Astrocyte (in vitro differentiated cells and primary cell): Measurements from ENCODE around the gene CELF4. TPM values are rescaled to one million over a fixed set of nuclear protein-coding genes. Genes with fewer than 3 reads are reported as not detected.

Experiments
- DNase-seq: peaks from one replicate; pipeline ENCODE4 v3.0.0-alpha.2; 2010; ENCODE audit warnings: low read depth
- FAIRE-seq: peaks from 2 replicates; lab custom pipeline; 2011; peaks lifted over from hg19 to GRCh38; lab: Jason Lieb, UNC
- H2AFZ ChIP-seq: 2 replicates; pipeline ENCODE4 v1.6.0; 2012; ENCODE audit warnings: low read depth, low read length, inconsistent platforms
- H3K27ac ChIP-seq: 2 replicates; pipeline ENCODE4 v1.5.1; 2011; ENCODE audit warnings: low read depth, low read length, inconsistent platforms
- H3K27me3 ChIP-seq: 2 replicates; pipeline ENCODE4 v1.6.0; 2011; ENCODE audit warnings: low read length, inconsistent platforms; ENCODE audit not compliant: insufficient read depth
- H3K36me3 ChIP-seq: 2 replicates; pipeline ENCODE4 v1.5.1; 2011; ENCODE audit warnings: low read length, inconsistent platforms; ENCODE audit not compliant: insufficient read depth
- H3K4me1 ChIP-seq: 2 replicates; pipeline ENCODE4 v1.5.1; 2011; ENCODE audit warnings: low read length, inconsistent platforms; ENCODE audit not compliant: insufficient read depth
- H3K4me2 ChIP-seq: 2 replicates; pipeline ENCODE4 v1.6.0; 2012; ENCODE audit warnings: low read length, inconsistent platforms
- H3K4me3 ChIP-seq: 2 replicates; pipeline ENCODE4 v1.5.1; 2011; ENCODE audit warnings: low read depth, mild to moderate bottlenecking, low read length, inconsistent platforms; ENCODE audit not compliant: insufficient read depth
- H3K79me2 ChIP-seq: 2 replicates; pipeline ENCODE4 v1.6.0; 2012; ENCODE audit warnings: mild to moderate bottlenecking, low read length, inconsistent platforms; ENCODE audit not compliant: insufficient read depth
- H3K9ac ChIP-seq: 2 replicates; pipeline ENCODE4 v1.6.0; 2012; ENCODE audit warnings: mild to moderate bottlenecking, low read length, inconsistent platforms
- H3K9me3 ChIP-seq: 2 replicates; pipeline ENCODE4 v1.5.1; 2012; ENCODE audit warnings: low read depth, mild to moderate bottlenecking, low read length, inconsistent platforms; ENCODE audit not compliant: insufficient read depth
- H4K20me1 ChIP-seq: 2 replicates; pipeline ENCODE4 v1.6.0; 2012; ENCODE audit warnings: low read length, inconsistent platforms; ENCODE audit not compliant: insufficient read depth
- H3K27ac Mint-ChIP-seq: one replicate; pipeline ENCODE4 v1.8.0; 2021; ENCODE audit warnings: mild to moderate bottlenecking, mixed read lengths; ENCODE audit not compliant: unreplicated experiment
- H3K27me3 Mint-ChIP-seq: one replicate; pipeline ENCODE4 v1.8.0; 2021; ENCODE audit warnings: low read depth, mixed read lengths; ENCODE audit not compliant: unreplicated experiment
- H3K36me3 Mint-ChIP-seq: one replicate; pipeline ENCODE4 v1.8.0; 2021; ENCODE audit warnings: low read depth, mixed read lengths; ENCODE audit not compliant: unreplicated experiment
- H3K4me1 Mint-ChIP-seq: one replicate; pipeline ENCODE4 v1.8.0; 2021; ENCODE audit warnings: low read depth, mixed read lengths; ENCODE audit not compliant: unreplicated experiment
- H3K4me3 Mint-ChIP-seq: one replicate; pipeline ENCODE4 v1.8.0; 2021; ENCODE audit warnings: mild to moderate bottlenecking, moderate library complexity, mixed read lengths; ENCODE audit not compliant: unreplicated experiment
- H3K9me3 Mint-ChIP-seq: one replicate; pipeline ENCODE4 v1.8.0; 2021; ENCODE audit warnings: mild to moderate bottlenecking, mixed read lengths; ENCODE audit not compliant: unreplicated experiment
- EZH2 ChIP-seq: IDR thresholded peaks from 2 replicates; pipeline ENCODE4 v1.6.1; 2012; ENCODE audit warnings: mild to moderate bottlenecking, low read length, inconsistent platforms; ENCODE audit not compliant: insufficient read depth
- total RNA-seq: library from RNA; stranded (reverse); gene quantifications from 2 replicates; pipeline ENCODE4 v1.2.1, GENCODE V29; 2021
- TF ChIP-seq, protein P1 (sequence below): IDR thresholded peaks from 2 replicates; pipeline ENCODE4 v1.5.1; 2011; ENCODE audit warnings: low read depth, mild to moderate bottlenecking, inconsistent platforms, low read length, moderate library complexity; ENCODE audit not compliant: insufficient read depth

CELF4 gene
- total RNA-seq, 1 donor from 2014 or later, result 0.16 TPM

DNA sequence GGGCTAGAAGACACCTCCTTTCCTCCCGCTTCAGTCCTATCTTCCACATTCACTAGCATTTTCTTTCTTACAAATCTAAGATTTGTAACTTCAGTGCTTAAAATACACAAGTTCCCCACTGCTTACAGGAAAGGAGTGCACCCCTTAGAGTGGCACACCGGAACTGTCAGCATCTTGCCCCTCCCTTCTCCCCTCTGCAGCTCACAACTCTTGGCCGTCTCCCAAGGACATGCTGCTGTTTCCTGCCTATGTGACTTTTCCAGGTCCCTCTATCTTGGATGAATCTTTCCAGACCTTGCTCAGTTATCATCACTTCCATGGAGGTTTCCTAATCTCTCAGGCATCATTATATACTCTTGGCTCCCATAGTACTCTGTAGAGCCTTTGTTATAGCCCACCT, 334.8 kb downstream of the CELF4 start:
- Mint-ChIP-seq H3K4me1 (no peaks in the 10 kb centered on the region), H3K27ac (no peak overlapping the region), H3K36me3 (no peaks in the 10 kb centered on the region), H3K9me3 (no peaks in the 10 kb centered on the region), H3K4me3 (no peak overlapping the region), H3K27me3 (peaks cover 4% of the 10 kb centered on the region)
- Histone ChIP-seq H3K4me2 (no peak overlapping the region), H3K9me3 (no peaks in the 10 kb centered on the region), H3K36me3 (no peaks in the 10 kb centered on the region), H2AFZ (no peak overlapping the region), H3K79me2 (no peaks in the 10 kb centered on the region), H3K9ac (no peak overlapping the region), H3K4me1 (no peaks in the 10 kb centered on the region), H3K27ac (no peak overlapping the region), H3K4me3 (no peak overlapping the region), H3K27me3 (no peaks in the 10 kb centered on the region), H4K20me1 (no peaks in the 10 kb centered on the region)
- no peak for DNase-seq
- no peak for TF ChIP-seq EZH2
- TF ChIP-seq, protein P1, sequence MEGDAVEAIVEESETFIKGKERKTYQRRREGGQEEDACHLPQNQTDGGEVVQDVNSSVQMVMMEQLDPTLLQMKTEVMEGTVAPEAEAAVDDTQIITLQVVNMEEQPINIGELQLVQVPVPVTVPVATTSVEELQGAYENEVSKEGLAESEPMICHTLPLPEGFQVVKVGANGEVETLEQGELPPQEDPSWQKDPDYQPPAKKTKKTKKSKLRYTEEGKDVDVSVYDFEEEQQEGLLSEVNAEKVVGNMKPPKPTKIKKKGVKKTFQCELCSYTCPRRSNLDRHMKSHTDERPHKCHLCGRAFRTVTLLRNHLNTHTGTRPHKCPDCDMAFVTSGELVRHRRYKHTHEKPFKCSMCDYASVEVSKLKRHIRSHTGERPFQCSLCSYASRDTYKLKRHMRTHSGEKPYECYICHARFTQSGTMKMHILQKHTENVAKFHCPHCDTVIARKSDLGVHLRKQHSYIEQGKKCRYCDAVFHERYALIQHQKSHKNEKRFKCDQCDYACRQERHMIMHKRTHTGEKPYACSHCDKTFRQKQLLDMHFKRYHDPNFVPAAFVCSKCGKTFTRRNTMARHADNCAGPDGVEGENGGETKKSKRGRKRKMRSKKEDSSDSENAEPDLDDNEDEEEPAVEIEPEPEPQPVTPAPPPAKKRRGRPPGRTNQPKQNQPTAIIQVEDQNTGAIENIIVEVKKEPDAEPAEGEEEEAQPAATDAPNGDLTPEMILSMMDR, result no peak
- no peak for FAIRE-seq

DNA sequence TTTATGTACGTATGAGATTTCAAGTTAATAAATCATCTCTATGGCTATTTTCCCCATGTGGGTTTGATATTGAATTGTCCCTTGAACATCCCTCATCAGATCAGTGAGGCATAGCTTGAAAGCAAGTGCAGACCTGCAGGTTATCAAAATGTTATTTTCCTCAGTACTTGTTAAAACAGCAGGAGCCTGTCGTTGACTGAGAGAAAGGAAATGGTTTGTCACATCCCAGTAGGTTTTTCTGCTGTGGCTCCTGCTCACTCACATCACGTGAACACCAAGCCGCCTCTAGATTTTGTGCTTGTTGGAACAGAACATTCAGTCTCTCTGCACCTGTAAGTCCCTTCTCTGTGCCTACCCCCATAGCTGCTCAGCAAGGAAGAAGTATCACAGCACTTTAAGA, 340.3 kb downstream of the CELF4 start:
- Histone ChIP-seq H3K9ac (no peak overlapping the region), H3K4me3 (no peak overlapping the region), H3K27me3 (no peaks in the 10 kb centered on the region), H3K27ac (no peak overlapping the region), H3K9me3 (no peaks in the 10 kb centered on the region), H3K36me3 (no peaks in the 10 kb centered on the region), H3K79me2 (no peaks in the 10 kb centered on the region), H3K4me2 (no peak overlapping the region), H4K20me1 (no peaks in the 10 kb centered on the region), H2AFZ (no peak overlapping the region), H3K4me1 (no peaks in the 10 kb centered on the region)
- no peaks in the 10 kb centered on the region for H3K4me1 Mint-ChIP-seq
- TF ChIP-seq, protein P1, result no peak
- TF ChIP-seq EZH2, result no peak
- H3K27me3 Mint-ChIP-seq, result peaks cover 7% of the 10 kb centered on the region
- DNase-seq (no peak), FAIRE-seq (no peak)
- no peak overlapping the region for H3K4me3 Mint-ChIP-seq
- no peak overlapping the region for H3K27ac Mint-ChIP-seq
- H3K9me3 Mint-ChIP-seq, result no peaks in the 10 kb centered on the region
- peaks cover 2% of the 10 kb centered on the region for H3K36me3 Mint-ChIP-seq

DNA sequence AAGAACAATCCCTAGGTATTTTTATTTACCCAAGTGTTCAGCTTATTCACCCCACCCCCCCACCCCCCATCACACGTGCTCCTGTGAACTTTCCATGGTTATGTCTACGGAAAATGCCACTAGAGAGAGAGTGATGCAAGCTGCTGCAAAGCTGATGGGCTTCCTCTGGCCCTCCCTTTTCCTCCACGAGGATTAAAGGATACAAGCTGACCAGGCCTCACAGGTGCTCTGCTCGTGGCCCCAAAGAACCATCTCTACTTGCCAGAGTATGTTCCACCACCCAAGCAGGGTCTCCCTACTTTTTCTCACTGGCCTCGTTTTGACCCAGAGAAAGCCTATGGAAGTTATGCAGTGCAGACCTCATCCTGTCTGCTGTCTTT, 342.6 kb downstream of the CELF4 start:
- FAIRE-seq, result no peak
- H3K4me3 Mint-ChIP-seq, result no peak overlapping the region

More for the DNA sequence above, 342.6 kb downstream of the CELF4 start:
- Mint-ChIP-seq H3K27ac (no peak overlapping the region), H3K27me3 (peaks cover 9% of the 10 kb centered on the region), H3K4me1 (no peaks in the 10 kb centered on the region), H3K9me3 (no peaks in the 10 kb centered on the region), H3K36me3 (peaks cover 2% of the 10 kb centered on the region)
- Histone ChIP-seq H4K20me1 (no peaks in the 10 kb centered on the region), H3K36me3 (no peaks in the 10 kb centered on the region), H3K27me3 (no peaks in the 10 kb centered on the region), H3K79me2 (no peaks in the 10 kb centered on the region), H2AFZ (no peak overlapping the region), H3K9me3 (no peaks in the 10 kb centered on the region), H3K4me1 (no peaks in the 10 kb centered on the region), H3K27ac (no peak overlapping the region), H3K4me2 (no peak overlapping the region), H3K4me3 (no peak overlapping the region), H3K9ac (no peak overlapping the region)
- TF ChIP-seq, protein P1, result no peak
- TF ChIP-seq EZH2, result no peak
- no peak for DNase-seq
